Natural killer cell (primary cell): ENCODE measurements around the gene FHIT. TPM values are rescaled to one million over a fixed set of nuclear protein-coding genes. Genes with fewer than 3 reads are reported as not detected.

Source experiments
- ATAC-seq, 3 donors: fragments of 150-1000 bp in 2 of 3; fragments of 200-7000 bp in 1 of 3; cut with Tn5 transposase; 1 replicate in 1 of 3; 2 replicates in 2 of 3; pipeline ENCODE4 v1.10.0; 2021; ENCODE audit warnings: mild to moderate bottlenecking in 2 of 3, moderate library complexity in 2 of 3
- DNase-seq, 2 donors: peaks; one replicate each; pipeline versions ENCODE4 v3.0.0 to v3.0.0-alpha.2; 2013 to 2021; ENCODE audit warnings: mixed read lengths in 1 of 2
- H3K27ac ChIP-seq: one replicate; pipeline ENCODE4 v1.5.1; 2013; ENCODE audit warnings: mild to moderate bottlenecking, low read length
- H3K27me3 ChIP-seq: one replicate; pipeline ENCODE4 v1.6.1; 2013; ENCODE audit warnings: low read length; ENCODE audit not compliant: control insufficient read depth, insufficient read depth
- H3K36me3 ChIP-seq: one replicate; pipeline ENCODE4 v1.6.1; 2013; ENCODE audit warnings: low read length; ENCODE audit not compliant: control insufficient read depth, insufficient read depth
- H3K4me1 ChIP-seq: one replicate; pipeline ENCODE4 v1.6.1; 2013; ENCODE audit warnings: low read length; ENCODE audit not compliant: control insufficient read depth, insufficient read depth
- H3K4me3 ChIP-seq: one replicate; pipeline ENCODE4 v1.5.1; 2013; ENCODE audit warnings: low read length
- H3K9me3 ChIP-seq: one replicate; pipeline ENCODE4 v1.6.1; 2013; ENCODE audit warnings: low read length; ENCODE audit not compliant: control insufficient read depth, insufficient read depth
- H3K27ac Mint-ChIP-seq, 2 donors: one replicate each; pipeline ENCODE4 v1.8.0; 2022; ENCODE audit warnings: mild to moderate bottlenecking in 2 of 2, mixed read lengths in 2 of 2, moderate library complexity in 1 of 2
- H3K27me3 Mint-ChIP-seq, 2 donors: one replicate each; pipeline ENCODE4 v1.8.0; 2022; ENCODE audit warnings: low read depth in 2 of 2, mixed read lengths in 2 of 2
- H3K36me3 Mint-ChIP-seq: one replicate; pipeline ENCODE4 v1.8.0; 2022; ENCODE audit warnings: mixed read lengths
- H3K4me1 Mint-ChIP-seq, 2 donors: one replicate each; pipeline ENCODE4 v1.8.0; 2022; ENCODE audit warnings: mixed read lengths in 2 of 2
- H3K4me3 Mint-ChIP-seq: one replicate; pipeline ENCODE4 v1.8.0; 2022; ENCODE audit warnings: mild to moderate bottlenecking, moderate library complexity, mixed read lengths
- H3K9me3 Mint-ChIP-seq, 2 donors: one replicate each; pipeline ENCODE4 v1.8.0; 2022; ENCODE audit warnings: mixed read lengths in 2 of 2
- WGBS: methylation state at CpG from one replicate; pipeline ENCODE4 v1.1.7; 2013; ENCODE audit warnings: missing lambda C conversion rate; ENCODE audit not compliant: insufficient coverage; 5-methylcytosine and 5-hydroxymethylcytosine counted together
- intact Hi-C: fragments of 100-400 bp; cut with micrococcal nuclease; formaldehyde crosslinking; loops from one replicate; pipeline ENCODE4 v1.14.2; 2022
- total RNA-seq, 4 donors: library from RNA; stranded (reverse); fragments of 120-200 nt in 1 of 4; gene quantifications; one replicate each; pipeline versions ENCODE4 v1.2.3 to v1.2.4, GENCODE V29; 2013 to 2022
- TF ChIP-seq, protein P1 (sequence below): fragments of 200-600 bp; IDR thresholded peaks from one replicate; pipeline ENCODE4 v1.8.0; 2022; ENCODE audit warnings: antibody characterized with exemption

FHIT gene
- total RNA-seq, 3 donors from 2014 or later (not counting 1 experiment from before 2014, with no cell fraction given) = 2.7 to 6.1 (median 3.3) TPM

DNA sequence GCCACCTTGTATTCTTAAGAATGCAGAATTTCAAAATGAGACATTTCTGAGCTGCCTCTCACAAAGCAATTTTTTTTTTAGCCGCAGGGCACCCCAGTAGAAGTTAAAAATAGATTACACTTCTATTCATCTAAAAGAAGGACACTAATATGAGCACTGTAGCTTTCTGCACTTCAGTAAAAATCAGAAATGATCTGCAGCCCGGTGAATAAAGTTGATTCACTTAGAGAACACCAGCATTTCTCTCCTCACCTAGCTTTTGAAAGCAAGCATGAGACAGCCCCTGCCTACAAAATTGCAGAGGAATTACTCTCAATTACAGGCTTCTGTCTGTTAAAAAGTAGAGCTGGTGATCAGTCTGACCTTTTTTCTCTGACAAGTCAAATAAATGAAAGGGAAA lies 1062.4 kb downstream of the FHIT start:
- no peak for DNase-seq
- no peaks in the 10 kb centered on the region for H3K4me1 ChIP-seq
- H3K4me1 Mint-ChIP-seq = peaks cover 5 to 11% of the 10 kb centered on the region in 2 donors
- H3K9me3 ChIP-seq = no peaks in the 10 kb centered on the region
- H3K4me3 Mint-ChIP-seq = no peak overlapping the region
- no peak overlapping the region for H3K27ac ChIP-seq
- no peaks in the 10 kb centered on the region for H3K36me3 Mint-ChIP-seq
- no peaks in the 10 kb centered on the region for H3K27me3 ChIP-seq
- no peaks in the 10 kb centered on the region for H3K36me3 ChIP-seq
- intact Hi-C loops = no loop called here
- no peaks in the 10 kb centered on the region for H3K27me3 Mint-ChIP-seq
- 45% methylated on average over 1 of the region's 2 CpGs for WGBS
- no peak overlapping the region for H3K4me3 ChIP-seq
- no peaks in the 10 kb centered on the region for H3K9me3 Mint-ChIP-seq
- no peak overlapping the region for H3K27ac Mint-ChIP-seq
- ATAC-seq = no peak
- TF ChIP-seq, protein P1, sequence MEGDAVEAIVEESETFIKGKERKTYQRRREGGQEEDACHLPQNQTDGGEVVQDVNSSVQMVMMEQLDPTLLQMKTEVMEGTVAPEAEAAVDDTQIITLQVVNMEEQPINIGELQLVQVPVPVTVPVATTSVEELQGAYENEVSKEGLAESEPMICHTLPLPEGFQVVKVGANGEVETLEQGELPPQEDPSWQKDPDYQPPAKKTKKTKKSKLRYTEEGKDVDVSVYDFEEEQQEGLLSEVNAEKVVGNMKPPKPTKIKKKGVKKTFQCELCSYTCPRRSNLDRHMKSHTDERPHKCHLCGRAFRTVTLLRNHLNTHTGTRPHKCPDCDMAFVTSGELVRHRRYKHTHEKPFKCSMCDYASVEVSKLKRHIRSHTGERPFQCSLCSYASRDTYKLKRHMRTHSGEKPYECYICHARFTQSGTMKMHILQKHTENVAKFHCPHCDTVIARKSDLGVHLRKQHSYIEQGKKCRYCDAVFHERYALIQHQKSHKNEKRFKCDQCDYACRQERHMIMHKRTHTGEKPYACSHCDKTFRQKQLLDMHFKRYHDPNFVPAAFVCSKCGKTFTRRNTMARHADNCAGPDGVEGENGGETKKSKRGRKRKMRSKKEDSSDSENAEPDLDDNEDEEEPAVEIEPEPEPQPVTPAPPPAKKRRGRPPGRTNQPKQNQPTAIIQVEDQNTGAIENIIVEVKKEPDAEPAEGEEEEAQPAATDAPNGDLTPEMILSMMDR = no peak

DNA sequence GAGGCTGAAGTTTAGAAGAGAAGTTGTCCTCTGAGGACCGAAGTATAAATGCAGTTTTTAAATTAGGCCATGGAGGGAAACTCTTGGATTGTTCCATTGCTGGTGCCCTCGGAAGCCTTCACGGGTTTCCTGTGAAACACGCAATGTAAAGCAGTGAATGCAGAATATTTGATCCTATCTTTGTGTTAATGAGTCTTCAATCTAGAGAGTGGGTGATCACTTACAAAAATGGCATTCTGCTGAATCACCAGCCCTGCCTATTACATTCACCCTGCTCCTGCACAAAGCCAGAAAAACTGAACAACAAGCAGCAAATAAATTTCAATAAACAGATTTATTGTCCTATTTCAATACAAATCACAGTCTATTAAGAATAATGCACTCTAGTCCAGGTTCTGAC lies 1063.9 kb downstream of the FHIT start:
- DNase-seq (no peak), ATAC-seq (no peak)
- Histone ChIP-seq H3K36me3 (no peaks in the 10 kb centered on the region), H3K27me3 (no peaks in the 10 kb centered on the region), H3K9me3 (no peaks in the 10 kb centered on the region), H3K4me3 (no peak overlapping the region), H3K27ac (no peak overlapping the region), H3K4me1 (no peaks in the 10 kb centered on the region)
- Mint-ChIP-seq H3K27me3 (no peaks in the 10 kb centered on the region), H3K4me1 (peaks cover under 1 to 4% of the 10 kb centered on the region in 2 donors), H3K4me3 (no peak overlapping the region), H3K9me3 (no peaks in the 10 kb centered on the region), H3K36me3 (no peaks in the 10 kb centered on the region), H3K27ac (no peak overlapping the region)
- WGBS = 90% methylated on average over 4 of the region's 4 CpGs
- intact Hi-C loops = no loop called here
- TF ChIP-seq, protein P1 = no peak

DNA sequence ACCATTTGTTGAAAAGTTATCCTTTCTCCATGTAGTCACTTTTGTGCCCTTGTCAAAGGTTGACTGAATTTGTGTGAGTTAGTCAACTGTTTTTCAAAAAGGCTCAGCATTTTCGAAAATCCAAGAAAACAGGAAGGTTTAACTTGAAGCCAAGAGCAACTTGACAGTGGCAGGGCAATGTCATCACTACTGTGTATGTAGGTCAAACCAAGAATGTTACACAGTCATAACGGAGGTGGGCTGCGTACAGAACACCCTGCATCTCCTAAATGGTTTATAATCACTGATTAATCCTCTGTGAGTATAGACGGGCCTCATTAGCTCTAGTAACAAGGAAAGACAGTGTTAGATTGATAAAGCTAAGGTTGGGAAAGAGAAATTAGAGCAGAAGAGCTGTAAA lies 1064.9 kb downstream of the FHIT start:
- no peaks in the 10 kb centered on the region for H3K27me3 Mint-ChIP-seq
- H3K4me1 Mint-ChIP-seq = peaks cover 0 to 4% of the 10 kb centered on the region in 2 donors
- no peak for DNase-seq
- TF ChIP-seq, protein P1 = no peak
- Histone ChIP-seq H3K9me3 (no peaks in the 10 kb centered on the region), H3K27ac (no peak overlapping the region), H3K4me1 (no peaks in the 10 kb centered on the region), H3K27me3 (no peaks in the 10 kb centered on the region), H3K36me3 (no peaks in the 10 kb centered on the region), H3K4me3 (no peak overlapping the region)
- intact Hi-C loops = no loop called here
- no peak for ATAC-seq
- no peaks in the 10 kb centered on the region for H3K36me3 Mint-ChIP-seq
- no peaks in the 10 kb centered on the region for H3K9me3 Mint-ChIP-seq
- 66% methylated on average over 4 of the region's 4 CpGs for WGBS
- H3K4me3 Mint-ChIP-seq = no peak overlapping the region
- no peak overlapping the region for H3K27ac Mint-ChIP-seq

DNA sequence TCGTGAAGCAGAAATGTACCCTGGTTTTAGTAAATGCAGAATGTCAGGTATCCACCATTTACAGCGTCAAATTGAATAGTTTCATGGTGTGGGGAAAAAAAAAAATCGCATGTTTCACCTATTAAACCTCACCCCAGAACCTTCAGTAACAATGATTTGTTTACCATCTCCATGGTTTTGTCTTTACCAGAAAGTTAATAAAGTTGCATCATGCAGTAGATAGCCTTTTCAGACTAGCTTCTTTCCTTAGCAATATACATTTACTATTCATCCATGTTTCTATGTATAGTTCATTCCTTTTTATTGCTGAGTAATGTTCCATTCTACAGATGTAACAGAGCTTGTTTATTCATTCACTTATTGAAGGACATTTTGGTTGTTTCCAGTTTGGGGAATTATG lies 1066.1 kb downstream of the FHIT start:
- ATAC-seq (no peak), DNase-seq (no peak)
- Mint-ChIP-seq H3K4me3 (no peak overlapping the region), H3K36me3 (no peaks in the 10 kb centered on the region), H3K27ac (no peak overlapping the region), H3K9me3 (no peaks in the 10 kb centered on the region), H3K27me3 (no peaks in the 10 kb centered on the region), H3K4me1 (peaks cover 0 to 4% of the 10 kb centered on the region in 2 donors)
- intact Hi-C loops = no loop called here
- no peaks in the 10 kb centered on the region for H3K9me3 ChIP-seq
- TF ChIP-seq, protein P1 = no peak
- H3K36me3 ChIP-seq = no peaks in the 10 kb centered on the region
- H3K4me1 ChIP-seq = no peaks in the 10 kb centered on the region
- no peak overlapping the region for H3K4me3 ChIP-seq
- H3K27me3 ChIP-seq = no peaks in the 10 kb centered on the region
- no peak overlapping the region for H3K27ac ChIP-seq
- 93% methylated on average over 1 of the region's 3 CpGs for WGBS
